Neural cell (in vitro differentiated cells): ENCODE results near the gene ZBP1.

Source experiments
- CTCF ChIP-seq: fragments of 450-650 bp; IDR thresholded peaks from 2 replicates; pipeline ENCODE4 v1.5.1; 2014; ENCODE audit warnings: antibody characterized with exemption, mild to moderate bottlenecking, moderate library complexity; ENCODE audit not compliant: poor library complexity, severe bottlenecking
- EP300 ChIP-seq: fragments of 450-650 bp; conservative IDR thresholded peaks from 2 replicates; pipeline ENCODE4 v1.6.1; 2014; ENCODE audit warnings: antibody characterized with exemption, mild to moderate bottlenecking, moderate library complexity; ENCODE audit not compliant: poor library complexity, severe bottlenecking

DNA sequence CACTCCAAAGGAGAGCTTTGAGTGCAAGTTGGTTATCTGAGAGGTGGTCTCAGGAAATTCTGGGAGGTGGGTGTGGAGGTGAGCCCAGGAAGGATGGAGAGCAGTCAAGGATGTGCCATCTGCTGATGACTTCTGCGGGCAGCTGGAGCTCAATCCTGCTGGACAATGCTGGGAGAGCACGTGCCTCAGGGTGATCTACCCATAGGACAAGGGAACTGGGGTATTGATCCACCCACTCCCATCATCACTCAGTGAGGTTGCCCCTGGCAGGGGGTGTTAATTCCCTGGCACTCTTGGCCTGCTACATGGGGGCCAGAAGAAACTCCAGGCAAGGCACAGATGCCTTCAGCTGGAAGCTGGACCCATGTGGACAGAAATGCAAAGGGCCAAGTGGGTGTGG is 7.1 kb upstream of the ZBP1 start:
- TF ChIP-seq CTCF (no peak), EP300 (no peak)
